GM12878 (cell line): Measurements from ENCODE around the gene CFLAR. TPM values are rescaled to one million over a fixed set of nuclear protein-coding genes. Genes with fewer than 3 reads are reported as not detected.

Experiments
- ATAC-seq: fragments of 200-7000 bp; cut with Tn5 transposase; 3 replicates; pipeline ENCODE4 v1.9.1; 2020; ENCODE audit warnings: mild to moderate bottlenecking, moderate library complexity
- BruUV-seq: library from RNA; stranded (reverse); fragments of 400-500 nt; replicated peaks from 2 replicates; lab custom pipeline; 2021; lab: Mats Ljungman, UMichigan
- CTCF ChIA-PET: fragments of 300-600 bp; sonication (Branson Sonifier 250); formaldehyde crosslinking; extraction: SDS; loops from one replicate; lab custom pipeline; 2021; ENCODE audit warnings: inconsistent platforms; lab: Yijun Ruan, JAX
- POLR2A ChIA-PET: fragments of 350-600 bp; formaldehyde crosslinking; extraction: SDS; loops from one replicate; lab custom pipeline; 2021; ENCODE audit warnings: inconsistent platforms; lab: Charles Lee
- RAD21 ChIA-PET: fragments of 300-600 bp; sonication (Branson Sonifier 250); formaldehyde crosslinking; loops from one replicate; lab custom pipeline; 2023; ENCODE audit warnings: antibody characterized with exemption; ENCODE audit not compliant: unreplicated experiment; lab: Charles Lee
- SMC1A ChIA-PET: fragments of 300-600 bp; sonication (Branson Sonifier 250); formaldehyde crosslinking; loops from one replicate; lab custom pipeline; 2023; ENCODE audit not compliant: unreplicated experiment, uncharacterized antibody; lab: Charles Lee
- DNase-seq: peaks from one replicate; pipeline ENCODE4 v3.0.0-alpha.2; 2011; ENCODE audit warnings: low read depth, low spot score
- FAIRE-seq: peaks from 3 replicates; lab custom pipeline; 2011; peaks lifted over from hg19 to GRCh38; lab: Jason Lieb, UNC
- H2AFZ ChIP-seq: 2 replicates; pipeline ENCODE4 v1.6.0; 2011; ENCODE audit warnings: low read depth, low read length, control low read depth; ENCODE audit not compliant: control insufficient read depth
- H3K27ac ChIP-seq: 2 replicates; pipeline ENCODE4 v1.5.1; 2011; ENCODE audit warnings: control low read depth; ENCODE audit not compliant: control insufficient read depth, insufficient read depth
- H3K27me3 ChIP-seq, 2 experiments: replicated peaks in 1 of 2; 2 replicates each; pipeline versions ENCODE4 v1.6.0 to v1.6.1; 2011; ENCODE audit warnings: low read length in 1 of 2; ENCODE audit not compliant: control insufficient read depth in 2 of 2, insufficient read depth in 2 of 2
- H3K36me3 ChIP-seq, 2 experiments: 2 replicates each; pipeline ENCODE4 v1.5.1; 2011; ENCODE audit warnings: low read length in 1 of 2; ENCODE audit not compliant: control insufficient read depth in 2 of 2, insufficient read depth in 2 of 2
- H3K4me1 ChIP-seq: 2 replicates; pipeline ENCODE4 v1.6.1; 2011; ENCODE audit warnings: mild to moderate bottlenecking, low read length, moderate library complexity, mixed read lengths; ENCODE audit not compliant: control insufficient read depth, insufficient read depth
- H3K4me2 ChIP-seq: 2 replicates; pipeline ENCODE4 v1.6.0; 2011; ENCODE audit warnings: control low read depth; ENCODE audit not compliant: control insufficient read depth, insufficient read depth
- H3K4me3 ChIP-seq: fragments of 200-600 bp; sonication (generic); 2 replicates; pipeline ENCODE4 v1.5.1; 2016
- H3K79me2 ChIP-seq: 2 replicates; pipeline ENCODE4 v1.6.0; 2011; ENCODE audit warnings: low read length; ENCODE audit not compliant: control insufficient read depth, insufficient read depth
- H3K9ac ChIP-seq: 2 replicates; pipeline ENCODE4 v1.8.0; 2011; ENCODE audit warnings: low read length, control low read depth, mixed read lengths; ENCODE audit not compliant: control insufficient read depth, insufficient read depth
- H3K9me3 ChIP-seq: replicated peaks from 3 replicates; pipeline ENCODE4 v1.5.1; 2011; ENCODE audit warnings: mild to moderate bottlenecking, low read length; ENCODE audit not compliant: control insufficient read depth, insufficient read depth
- H4K20me1 ChIP-seq: 2 replicates; pipeline ENCODE4 v1.6.0; 2011; ENCODE audit not compliant: control insufficient read depth, insufficient read depth
- BHLHE40 ChIP-seq, 2 experiments: fragments of 450-650 bp in 1 of 2; IDR thresholded peaks; 2 replicates each; pipeline ENCODE4 v1.6.1; 2011 to 2017; ENCODE audit warnings: low read depth in 2 of 2, borderline replicate concordance in 1 of 2, improper control_type of control experiment in 1 of 2, low read length in 1 of 2, mild to moderate bottlenecking in 1 of 2
- CEBPB ChIP-seq, 2 experiments: fragments of 150-350 bp in 1 of 2; IDR thresholded peaks; 2 replicates each; pipeline ENCODE4 v1.6.1; 2012 to 2014; ENCODE audit warnings: low read depth in 2 of 2, low read length in 2 of 2, borderline replicate concordance in 1 of 2, inconsistent platforms in 1 of 2
- CREB1 ChIP-seq: IDR thresholded peaks from 2 replicates; pipeline ENCODE4 v1.6.1; 2012; ENCODE audit warnings: low read depth, mild to moderate bottlenecking, inconsistent platforms
- GATAD2B ChIP-seq: fragments of 450-650 bp; conservative IDR thresholded peaks from 2 replicates; pipeline ENCODE4 v1.6.1; 2017; ENCODE audit warnings: low read depth, mild to moderate bottlenecking, moderate library complexity
- HCFC1 ChIP-seq: fragments of 150-350 bp; IDR thresholded peaks from 2 replicates; pipeline ENCODE4 v1.6.1; 2014; ENCODE audit warnings: low read length
- TCF12 ChIP-seq: IDR thresholded peaks from 2 replicates; pipeline ENCODE4 v1.6.1; 2011; ENCODE audit warnings: low read depth, mild to moderate bottlenecking, low read length
- WGBS: methylation state at CpG from one replicate; pipeline ENCODE4 v1.1.6; 2016; ENCODE audit warnings: low lambda C conversion rate; ENCODE audit not compliant: insufficient replicate concordance, insufficient coverage; ENCODE audit errors: missing lambda C conversion rate; 5-methylcytosine and 5-hydroxymethylcytosine counted together
- in situ Hi-C: fragments of 300-500 bp; cut with MboI; formaldehyde crosslinking; loops from 9 replicates; pipeline ENCODE4 v1.14.3; 2018; ENCODE audit warnings: mixed read lengths
- intact Hi-C: fragments of 100-400 bp; cut with micrococcal nuclease; formaldehyde crosslinking; loops from one replicate; pipeline ENCODE4 v1.14.2; 2022; ENCODE audit not compliant: unreplicated experiment
- polyA plus RNA-seq, 11 experiments: library from polyadenylated mRNA; depleted of rRNA in 4 of 11; unstranded in 6 of 11; stranded (reverse) in 5 of 11; fragments of >200 nt; fragmentation: Nextera tagmentation in 4 of 11; fragmentation: Illumina TruSeq in 1 of 11; extraction: Ambion mirVana in 4 of 11; extraction: Trizol in 1 of 11; gene quantifications; 1 replicate in 1 of 11; 2 replicates in 10 of 11; pipeline versions ENCODE4 v1.2.1 to v1.2.3, GENCODE V29; 2011 to 2016; ENCODE audit warnings: inconsistent platforms in 2 of 11, missing spikeins in 2 of 11, low read depth in 1 of 11
- total RNA-seq, 4 experiments: library from RNA; depleted of rRNA in 3 of 4; stranded (reverse); fragments of >200 nt in 3 of 4; fragmentation: Illumina TruSeq in 1 of 4; extraction: Trizol in 1 of 4; gene quantifications; 2 replicates each; pipeline versions ENCODE4 v1.2.1 to v1.2.3, GENCODE V29; 2013 to 2021
- TF ChIP-seq, protein P1 (sequence below): fragments of 450-650 bp; formaldehyde crosslinking; IDR thresholded peaks from 2 replicates; pipeline ENCODE4 v1.4.0; 2022; ENCODE audit warnings: mild to moderate bottlenecking, moderate library complexity

Gene CFLAR
- total and polyA plus RNA-seq, 10 of the 15 experiments (the other 5 are each of a cell fraction or from before 2014, with no cell fraction given) = 80.6 to 181 (median 101) TPM

DNA sequence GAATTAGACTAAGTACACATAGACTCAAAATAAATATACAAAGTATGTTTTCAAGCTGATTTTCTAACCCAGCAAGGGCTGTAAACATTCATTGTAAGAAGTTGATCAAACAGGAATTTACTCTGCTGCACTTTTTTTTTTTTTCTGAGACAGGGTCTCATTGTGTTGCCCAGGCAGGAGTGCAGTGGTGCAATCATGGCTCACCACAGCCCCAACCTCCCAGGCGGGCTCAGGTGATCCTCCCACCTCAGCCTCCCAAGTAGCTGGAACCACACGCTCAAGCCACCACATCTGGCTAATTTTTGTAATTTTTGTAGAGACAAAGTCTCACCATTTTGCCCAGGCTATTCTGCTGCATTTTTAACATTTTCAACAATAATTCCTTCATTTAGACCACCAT is 8.3 kb upstream of the CFLAR start:
- FAIRE-seq (no peak), DNase-seq (no peak), ATAC-seq (no peak)
- no peak overlapping the region for H3K27ac ChIP-seq
- H3K4me3 ChIP-seq = no peak overlapping the region
- ChIA-PET RAD21 (no interaction called here), SMC1A (interaction anchor here (0.9 to 1.1 kb wide), 2 partner anchors 18 to 298 kb away, joined by 3 read pairs; no protein-coding TSS in a partner anchor), POLR2A (interaction anchor here (0.7 kb wide), 1 partner anchor 20 kb away, joined by 3 read pairs; no protein-coding TSS in a partner anchor), CTCF (interaction anchor here (0.7 to 1.0 kb wide), 2 partner anchors 28 to 50 kb away, joined by 3 read pairs; no protein-coding TSS in a partner anchor)
- H3K79me2 ChIP-seq = no peaks in the 10 kb centered on the region
- H3K9ac ChIP-seq = no peak overlapping the region
- H3K27me3 ChIP-seq = no peaks in the 10 kb centered on the region
- no peak overlapping the region for H3K4me2 ChIP-seq
- no peaks in the 10 kb centered on the region for H4K20me1 ChIP-seq
- no peak overlapping the region for H2AFZ ChIP-seq
- in situ Hi-C loops (no loop called here), intact Hi-C loops (no loop called here)
- TF ChIP-seq BHLHE40 (IDR thresholded peaks at IDR 0.05; ENCODE audit: borderline replicate concordance in 1 of 2, low read depth in 2 of 2, low read length in 1 of 2) (no peak), HCFC1 (no peak), TCF12 (no peak), GATAD2B (no peak), CEBPB (IDR thresholded peaks at IDR 0.05; ENCODE audit: borderline replicate concordance in 1 of 2, low read depth in 2 of 2, low read length in 2 of 2) (no peak), CREB1 (no peak)
- TF ChIP-seq, protein P1, sequence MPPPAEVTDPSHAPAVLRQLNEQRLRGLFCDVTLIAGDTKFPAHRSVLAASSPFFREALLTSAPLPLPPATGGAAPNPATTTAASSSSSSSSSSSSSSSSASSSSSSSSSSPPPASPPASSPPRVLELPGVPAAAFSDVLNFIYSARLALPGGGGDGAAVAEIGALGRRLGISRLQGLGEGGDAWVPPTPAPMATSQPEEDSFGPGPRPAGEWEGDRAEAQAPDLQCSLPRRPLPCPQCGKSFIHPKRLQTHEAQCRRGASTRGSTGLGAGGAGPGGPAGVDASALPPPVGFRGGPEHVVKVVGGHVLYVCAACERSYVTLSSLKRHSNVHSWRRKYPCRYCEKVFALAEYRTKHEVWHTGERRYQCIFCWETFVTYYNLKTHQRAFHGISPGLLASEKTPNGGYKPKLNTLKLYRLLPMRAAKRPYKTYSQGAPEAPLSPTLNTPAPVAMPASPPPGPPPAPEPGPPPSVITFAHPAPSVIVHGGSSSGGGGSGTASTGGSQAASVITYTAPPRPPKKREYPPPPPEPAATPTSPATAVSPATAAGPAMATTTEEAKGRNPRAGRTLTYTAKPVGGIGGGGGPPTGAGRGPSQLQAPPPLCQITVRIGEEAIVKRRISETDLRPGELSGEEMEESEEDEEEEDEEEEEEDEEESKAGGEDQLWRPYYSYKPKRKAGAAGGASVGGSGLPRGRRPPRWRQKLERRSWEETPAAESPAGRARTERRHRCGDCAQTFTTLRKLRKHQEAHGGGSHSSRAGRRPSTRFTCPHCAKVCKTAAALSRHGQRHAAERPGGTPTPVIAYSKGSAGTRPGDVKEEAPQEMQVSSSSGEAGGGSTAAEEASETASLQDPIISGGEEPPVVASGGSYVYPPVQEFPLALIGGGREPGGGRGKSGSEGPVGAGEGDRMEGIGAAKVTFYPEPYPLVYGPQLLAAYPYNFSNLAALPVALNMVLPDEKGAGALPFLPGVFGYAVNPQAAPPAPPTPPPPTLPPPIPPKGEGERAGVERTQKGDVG (CRISPR knock-in tag) = no peak
- WGBS = 96% methylated on average over 2 of the region's 2 CpGs
- no peaks in the 10 kb centered on the region for H3K36me3 ChIP-seq
- H3K9me3 ChIP-seq = no peaks in the 10 kb centered on the region
- H3K4me1 ChIP-seq = no peaks in the 10 kb centered on the region
- no TSS peak for BruUV-seq
